Activated CD4-positive, alpha-beta T cell treated with anti-CD3 and anti-CD28 coated beads, Interleukin-2, amount 10 ng/mL, durations not matched to agents 7 days and 5 days (primary cell): Measurements from ENCODE around the gene MIXL1. TPM values are rescaled to one million over a fixed set of nuclear protein-coding genes. Genes with fewer than 3 reads are reported as not detected.
"Not testable (repeated sequence)": the region's sequence is repeated elsewhere in the genome, so short reads cannot be mapped to it uniquely, and the experiment has no call there.

Source experiments
- CTCF ChIA-PET: fragments of 350-600 bp; sonication (Branson Sonifier 250); formaldehyde crosslinking; loops from one replicate; lab custom pipeline; 2021; ENCODE audit warnings: antibody characterized with exemption; lab: Charles Lee
- POLR2A ChIA-PET: fragments of 350-600 bp; sonication (Branson Sonifier 250); formaldehyde crosslinking; loops from one replicate; lab custom pipeline; 2021; ENCODE audit warnings: antibody characterized with exemption; lab: Charles Lee
- DNase-seq: peaks from one replicate; pipeline ENCODE4 v3.0.0-alpha.2; 2020
- H3K27ac Mint-ChIP-seq: one replicate; pipeline ENCODE4 v1.8.0; 2021; ENCODE audit warnings: mild to moderate bottlenecking, moderate library complexity, mixed read lengths
- H3K27me3 Mint-ChIP-seq: one replicate; pipeline ENCODE4 v1.8.0; 2021; ENCODE audit warnings: mixed read lengths
- H3K36me3 Mint-ChIP-seq: one replicate; pipeline ENCODE4 v1.8.0; 2021; ENCODE audit warnings: low read depth, mixed read lengths
- H3K4me1 Mint-ChIP-seq: one replicate; pipeline ENCODE4 v1.8.0; 2021; ENCODE audit warnings: mixed read lengths
- H3K4me3 Mint-ChIP-seq: one replicate; pipeline ENCODE4 v1.8.0; 2021; ENCODE audit warnings: mild to moderate bottlenecking, moderate library complexity, mixed read lengths
- H3K9me3 Mint-ChIP-seq: one replicate; pipeline ENCODE4 v1.8.0; 2021; ENCODE audit warnings: mixed read lengths
- total RNA-seq, 2 experiments: library from RNA; stranded (reverse); gene quantifications; one replicate each; pipeline ENCODE4 v1.2.3, GENCODE V29; 2021

The MIXL1 gene
- total RNA-seq, 2 experiments from 2014 or later = not detected

GRCh38 chr1:226202666-226203065 is 20.8 kb upstream of the MIXL1 start:
- H3K4me3 Mint-ChIP-seq, POLR2A ChIA-PET: not testable (repeated sequence)
- CTCF ChIA-PET = interaction anchor here (0.6 to 1.9 kb wide), 6 partner anchors 8 to 107 kb away, joined by 3 to 6 read pairs (median 4); partner anchors contain the start of genes LIN9 and MIXL1

GRCh38 chr1:226203240-226203639 is 20.2 kb upstream of the MIXL1 start:
- Mint-ChIP-seq H3K9me3 (no peaks in the 10 kb centered on the region), H3K36me3 (no peaks in the 10 kb centered on the region), H3K4me3 (no peak overlapping the region), H3K27me3 (peaks cover 14% of the 10 kb centered on the region), H3K4me1 (no peaks in the 10 kb centered on the region), H3K27ac (no peak overlapping the region)
- ChIA-PET POLR2A (no interaction called here), CTCF (interaction anchor here (0.6 to 1.3 kb wide), 4 partner anchors 21 to 106 kb away, joined by 3 to 6 read pairs (median 4); partner anchors contain the start of genes LIN9 and MIXL1)
- no peak for DNase-seq

More at GRCh38 chr1:226202666-226203065, 20.8 kb upstream of the MIXL1 start:
- H3K36me3 Mint-ChIP-seq, DNase-seq, H3K4me1 Mint-ChIP-seq, H3K9me3 Mint-ChIP-seq, H3K27ac Mint-ChIP-seq: not testable (repeated sequence)
- peaks cover 14% of the 10 kb centered on the region for H3K27me3 Mint-ChIP-seq

DNA sequence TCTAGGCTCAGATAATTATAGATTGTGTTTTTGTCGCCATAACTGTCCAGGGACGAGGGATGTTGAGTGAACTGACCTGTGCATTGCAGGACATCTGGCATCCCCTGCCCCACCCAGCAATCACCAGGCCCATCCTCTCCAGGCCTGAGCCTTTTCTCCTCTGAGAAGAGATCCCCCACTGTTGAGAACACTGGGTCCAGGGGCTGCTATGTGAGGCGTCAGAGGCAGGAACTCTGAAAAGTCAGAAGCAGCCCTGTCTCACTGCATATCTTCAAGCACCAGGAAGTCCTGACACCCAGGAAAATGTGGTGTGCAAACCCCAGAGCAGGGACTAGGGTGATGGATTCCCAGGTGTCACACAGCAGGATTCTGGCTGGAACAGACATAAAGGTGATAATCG is 19.8 kb upstream of the MIXL1 start:
- peaks cover 14% of the 10 kb centered on the region for H3K27me3 Mint-ChIP-seq
- no peak overlapping the region for H3K4me3 Mint-ChIP-seq

DNA sequence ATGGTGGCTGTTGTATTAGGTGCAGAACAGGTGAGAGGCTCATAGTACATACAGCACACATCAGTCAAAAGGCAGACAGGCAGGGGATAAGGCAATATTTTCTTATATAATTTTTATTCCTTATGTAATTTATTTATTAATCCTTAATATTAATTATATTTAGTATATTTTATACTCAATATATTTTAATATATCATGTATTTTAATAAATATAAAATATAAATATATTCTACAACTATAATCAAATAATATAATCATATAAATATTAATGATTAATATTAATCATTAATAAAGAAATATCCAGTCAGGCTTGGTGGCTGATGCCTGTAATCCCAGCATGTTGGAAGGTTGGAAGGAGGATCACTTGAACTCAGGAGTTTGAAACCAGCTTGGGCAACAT is 19.3 kb upstream of the MIXL1 start:
- H3K27ac Mint-ChIP-seq = no peak overlapping the region
- ChIA-PET POLR2A (no interaction called here), CTCF (no interaction called here)
- H3K4me3 Mint-ChIP-seq = no peak overlapping the region
- no peaks in the 10 kb centered on the region for H3K36me3 Mint-ChIP-seq
- DNase-seq = no peak
- peaks cover 14% of the 10 kb centered on the region for H3K27me3 Mint-ChIP-seq
- no peaks in the 10 kb centered on the region for H3K4me1 Mint-ChIP-seq
- H3K9me3 Mint-ChIP-seq = no peaks in the 10 kb centered on the region

More for the DNA sequence above, 19.8 kb upstream of the MIXL1 start:
- DNase-seq = no peak
- CTCF ChIA-PET = no interaction called here
- Mint-ChIP-seq H3K27ac (no peak overlapping the region), H3K4me1 (no peaks in the 10 kb centered on the region), H3K9me3 (no peaks in the 10 kb centered on the region), H3K36me3 (no peaks in the 10 kb centered on the region)
- POLR2A ChIA-PET = no interaction called here

GRCh38 chr1:226207048-226207447 is 16.4 kb upstream of the MIXL1 start:
- Mint-ChIP-seq H3K36me3 (no peaks in the 10 kb centered on the region), H3K9me3 (no peaks in the 10 kb centered on the region), H3K27me3 (no peaks in the 10 kb centered on the region), H3K4me3 (no peak overlapping the region), H3K27ac (no peak overlapping the region), H3K4me1 (no peaks in the 10 kb centered on the region)
- DNase-seq = no peak
- ChIA-PET CTCF (interaction anchor here (1.8 kb wide), 1 partner anchor 9 kb away, joined by 6 read pairs; no protein-coding TSS in a partner anchor), POLR2A (no interaction called here)

- Mint-ChIP-seq H3K27me3 (no peaks in the 10 kb centered on the region), H3K36me3 (no peaks in the 10 kb centered on the region), H3K9me3 (no peaks in the 10 kb centered on the region), H3K4me3 (no peak overlapping the region), H3K27ac (no peak overlapping the region), H3K4me1 (no peaks in the 10 kb centered on the region)
- ChIA-PET CTCF (no interaction called here), POLR2A (no interaction called here)
- DNase-seq = no peak
These were observed 14.0 kb upstream of the MIXL1 start for GRCh38 chr1:226209307-226210059.

DNA sequence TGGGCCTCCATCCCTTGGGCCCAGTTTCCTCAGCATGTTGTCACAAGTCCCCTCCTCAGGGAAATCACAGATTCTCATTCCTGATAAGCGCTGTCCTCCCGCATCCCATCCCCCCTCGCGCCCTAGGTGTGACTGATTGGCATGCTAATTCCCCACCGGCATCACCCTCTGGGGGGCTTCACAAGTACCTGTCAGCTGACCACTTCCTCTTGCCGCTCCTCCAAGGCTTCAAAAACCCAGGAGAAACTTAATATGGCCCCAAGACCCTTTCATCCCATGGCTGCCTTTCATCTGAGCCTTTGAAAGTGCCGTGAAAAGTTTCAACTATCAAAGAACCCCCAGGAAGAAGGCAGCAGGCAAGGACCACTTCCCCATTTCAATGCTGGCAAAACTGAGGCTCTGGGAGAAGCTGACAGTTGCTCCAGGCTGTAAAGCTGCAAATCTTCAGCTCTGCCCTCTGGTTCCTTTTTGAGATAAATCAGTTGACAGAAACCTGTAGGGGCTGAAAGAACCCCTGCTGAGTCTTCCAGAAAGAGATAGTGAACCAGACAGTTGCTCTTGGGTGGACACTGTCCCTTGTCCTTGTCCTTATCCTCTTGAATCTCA is 12.8 kb upstream of the MIXL1 start:
- Mint-ChIP-seq H3K36me3 (no peaks in the 10 kb centered on the region), H3K9me3 (no peaks in the 10 kb centered on the region), H3K4me1 (no peaks in the 10 kb centered on the region), H3K27me3 (no peaks in the 10 kb centered on the region), H3K4me3 (no peak overlapping the region), H3K27ac (no peak overlapping the region)
- DNase-seq = no peak
- ChIA-PET POLR2A (no interaction called here), CTCF (interaction anchor here (0.9 to 3.2 kb wide), 3 partner anchors 9 to 136 kb away, joined by 4 to 10 read pairs (median 5); no protein-coding TSS in a partner anchor)

DNA sequence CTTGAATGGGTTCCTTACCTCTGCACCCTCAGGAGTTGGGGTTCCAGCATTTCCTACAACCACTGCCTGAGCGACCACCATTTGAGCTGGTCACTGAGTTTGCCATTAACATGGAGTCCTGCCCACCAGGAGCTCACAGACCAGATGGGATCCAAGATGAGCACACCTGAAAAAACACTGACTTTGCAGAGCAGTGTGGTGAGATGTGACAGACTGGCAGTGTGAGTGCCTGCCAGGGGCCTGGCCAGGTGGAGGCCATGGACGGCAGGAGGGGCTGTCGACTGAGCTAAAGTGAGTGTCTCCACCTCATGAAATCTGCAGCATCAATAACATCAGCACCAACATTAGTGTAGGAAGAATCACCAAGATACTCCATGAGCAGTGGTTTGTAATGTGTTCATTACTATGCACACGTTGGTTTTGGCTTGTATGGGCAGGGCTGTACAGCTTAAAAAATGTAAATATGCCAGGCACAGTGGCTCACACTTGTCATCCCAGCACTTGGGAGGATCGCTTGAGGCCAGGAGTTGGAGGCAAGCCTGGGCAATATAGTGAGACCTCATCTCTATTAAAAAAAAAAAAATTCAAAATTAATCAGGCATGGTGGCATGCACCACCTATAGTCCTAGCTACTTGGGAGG is 12.2 kb upstream of the MIXL1 start:
- Mint-ChIP-seq H3K4me3 (no peak overlapping the region), H3K27ac (no peak overlapping the region), H3K36me3 (no peaks in the 10 kb centered on the region), H3K9me3 (no peaks in the 10 kb centered on the region), H3K4me1 (no peaks in the 10 kb centered on the region), H3K27me3 (no peaks in the 10 kb centered on the region)
- DNase-seq = no peak
- POLR2A ChIA-PET = no interaction called here
- CTCF ChIA-PET = interaction anchor here (0.9 to 3.2 kb wide), 4 partner anchors 9 to 136 kb away, joined by 4 to 10 read pairs (median 5); no protein-coding TSS in a partner anchor

- Mint-ChIP-seq H3K4me1 (no peaks in the 10 kb centered on the region), H3K4me3 (no peak overlapping the region), H3K27me3 (no peaks in the 10 kb centered on the region), H3K9me3 (no peaks in the 10 kb centered on the region), H3K27ac (no peak overlapping the region), H3K36me3 (no peaks in the 10 kb centered on the region)
- ChIA-PET POLR2A (no interaction called here), CTCF (interaction anchor here (2.0 to 3.2 kb wide), 2 partner anchors 14 to 29 kb away, joined by 5 to 10 read pairs; no protein-coding TSS in a partner anchor)
- no peak for DNase-seq
These were observed 10.9 kb upstream of the MIXL1 start for GRCh38 chr1:226212545-226212944.

DNA sequence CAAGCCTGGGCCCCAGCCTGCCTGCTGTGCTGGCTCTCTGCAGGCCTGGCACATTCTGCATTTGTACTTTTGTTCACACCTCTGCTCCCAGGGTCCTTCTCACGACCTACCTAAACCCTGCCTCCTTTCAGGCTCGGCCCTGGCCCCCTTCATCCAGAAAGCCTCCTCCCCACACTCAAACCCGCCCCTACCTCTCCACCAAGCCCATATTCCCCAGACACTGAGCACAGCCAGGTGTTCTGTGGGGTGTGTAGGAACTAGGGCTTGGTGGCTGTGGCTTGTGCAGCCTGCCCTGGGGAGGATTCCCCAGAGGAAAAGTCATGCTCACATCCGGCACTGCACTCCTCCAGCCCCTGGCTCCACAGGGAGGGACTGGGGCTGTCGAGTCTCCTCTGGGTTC is 8.2 kb upstream of the MIXL1 start:
- ChIA-PET CTCF (interaction anchor here (1.0 kb wide), 1 partner anchor 13 kb away, joined by 3 read pairs; no protein-coding TSS in a partner anchor), POLR2A (no interaction called here)
- H3K4me3 Mint-ChIP-seq = no peak overlapping the region
- H3K9me3 Mint-ChIP-seq = no peaks in the 10 kb centered on the region
- DNase-seq = no peak
- no peaks in the 10 kb centered on the region for H3K36me3 Mint-ChIP-seq
- H3K27me3 Mint-ChIP-seq = peaks cover 4% of the 10 kb centered on the region
- H3K27ac Mint-ChIP-seq = no peak overlapping the region
- H3K4me1 Mint-ChIP-seq = no peaks in the 10 kb centered on the region

GRCh38 chr1:226216056-226216455 is 7.4 kb upstream of the MIXL1 start:
- CTCF ChIA-PET = no interaction called here
- Mint-ChIP-seq H3K4me3 (no peak overlapping the region), H3K36me3 (no peaks in the 10 kb centered on the region), H3K9me3 (no peaks in the 10 kb centered on the region), H3K4me1 (no peaks in the 10 kb centered on the region), H3K27ac (no peak overlapping the region), H3K27me3 (peaks cover 9% of the 10 kb centered on the region)
- POLR2A ChIA-PET = no interaction called here
- DNase-seq = no peak

DNA sequence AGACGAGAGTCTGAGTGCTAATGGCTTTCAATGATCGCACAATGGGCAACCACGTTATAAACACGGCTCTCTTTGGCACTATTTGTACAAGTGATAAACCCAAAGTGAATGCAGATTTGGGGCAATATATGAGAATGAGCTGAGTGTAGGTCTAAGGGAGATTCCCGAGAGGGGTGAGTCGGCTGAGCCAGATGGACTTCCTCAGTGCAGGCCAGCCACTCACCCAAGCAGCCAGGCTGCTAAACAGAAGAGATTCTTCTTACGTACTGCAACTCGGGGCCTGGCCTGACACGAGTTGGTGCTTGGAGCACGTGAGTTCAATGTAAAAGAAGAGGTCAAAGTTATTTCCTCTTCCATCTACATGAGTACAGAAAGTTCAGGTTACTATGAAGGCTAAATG is 6.2 kb upstream of the MIXL1 start:
- POLR2A ChIA-PET = no interaction called here
- Mint-ChIP-seq H3K4me1 (no peaks in the 10 kb centered on the region), H3K27ac (no peak overlapping the region), H3K36me3 (no peaks in the 10 kb centered on the region), H3K4me3 (no peak overlapping the region), H3K27me3 (peaks cover 17% of the 10 kb centered on the region), H3K9me3 (no peaks in the 10 kb centered on the region)
- CTCF ChIA-PET = no interaction called here
- no peak for DNase-seq
